GM12878 (cell line): Measurements from ENCODE around the gene OAS1. TPM values are rescaled to one million over a fixed set of nuclear protein-coding genes. Genes with fewer than 3 reads are reported as not detected.

Experiments used
- ATAC-seq: fragments of 200-7000 bp; cut with Tn5 transposase; 3 replicates; pipeline ENCODE4 v1.9.1; 2020; ENCODE audit warnings: mild to moderate bottlenecking, moderate library complexity
- BruUV-seq: library from RNA; stranded (reverse); fragments of 400-500 nt; replicated peaks from 2 replicates; lab custom pipeline; 2021; lab: Mats Ljungman, UMichigan
- CTCF ChIA-PET: fragments of 300-600 bp; sonication (Branson Sonifier 250); formaldehyde crosslinking; extraction: SDS; loops from one replicate; lab custom pipeline; 2021; ENCODE audit warnings: inconsistent platforms; lab: Yijun Ruan, JAX
- POLR2A ChIA-PET: fragments of 350-600 bp; formaldehyde crosslinking; extraction: SDS; loops from one replicate; lab custom pipeline; 2021; ENCODE audit warnings: inconsistent platforms; lab: Charles Lee
- RAD21 ChIA-PET: fragments of 300-600 bp; sonication (Branson Sonifier 250); formaldehyde crosslinking; loops from one replicate; lab custom pipeline; 2023; ENCODE audit warnings: antibody characterized with exemption; ENCODE audit not compliant: unreplicated experiment; lab: Charles Lee
- SMC1A ChIA-PET: fragments of 300-600 bp; sonication (Branson Sonifier 250); formaldehyde crosslinking; loops from one replicate; lab custom pipeline; 2023; ENCODE audit not compliant: unreplicated experiment, uncharacterized antibody; lab: Charles Lee
- DNase-seq: peaks from one replicate; pipeline ENCODE4 v3.0.0-alpha.2; 2011; ENCODE audit warnings: low read depth, low spot score
- FAIRE-seq: peaks from 3 replicates; lab custom pipeline; 2011; peaks lifted over from hg19 to GRCh38; lab: Jason Lieb, UNC
- H2AFZ ChIP-seq: 2 replicates; pipeline ENCODE4 v1.6.0; 2011; ENCODE audit warnings: low read depth, low read length, control low read depth; ENCODE audit not compliant: control insufficient read depth
- H3K27ac ChIP-seq: 2 replicates; pipeline ENCODE4 v1.5.1; 2011; ENCODE audit warnings: control low read depth; ENCODE audit not compliant: control insufficient read depth, insufficient read depth
- H3K27me3 ChIP-seq, 2 experiments: replicated peaks in 1 of 2; 2 replicates each; pipeline versions ENCODE4 v1.6.0 to v1.6.1; 2011; ENCODE audit warnings: low read length in 1 of 2; ENCODE audit not compliant: control insufficient read depth in 2 of 2, insufficient read depth in 2 of 2
- H3K36me3 ChIP-seq, 2 experiments: 2 replicates each; pipeline ENCODE4 v1.5.1; 2011; ENCODE audit warnings: low read length in 1 of 2; ENCODE audit not compliant: control insufficient read depth in 2 of 2, insufficient read depth in 2 of 2
- H3K4me1 ChIP-seq: 2 replicates; pipeline ENCODE4 v1.6.1; 2011; ENCODE audit warnings: mild to moderate bottlenecking, low read length, moderate library complexity, mixed read lengths; ENCODE audit not compliant: control insufficient read depth, insufficient read depth
- H3K4me2 ChIP-seq: 2 replicates; pipeline ENCODE4 v1.6.0; 2011; ENCODE audit warnings: control low read depth; ENCODE audit not compliant: control insufficient read depth, insufficient read depth
- H3K4me3 ChIP-seq: fragments of 200-600 bp; sonication (generic); 2 replicates; pipeline ENCODE4 v1.5.1; 2016
- H3K79me2 ChIP-seq: 2 replicates; pipeline ENCODE4 v1.6.0; 2011; ENCODE audit warnings: low read length; ENCODE audit not compliant: control insufficient read depth, insufficient read depth
- H3K9ac ChIP-seq: 2 replicates; pipeline ENCODE4 v1.8.0; 2011; ENCODE audit warnings: low read length, control low read depth, mixed read lengths; ENCODE audit not compliant: control insufficient read depth, insufficient read depth
- H3K9me3 ChIP-seq: replicated peaks from 3 replicates; pipeline ENCODE4 v1.5.1; 2011; ENCODE audit warnings: mild to moderate bottlenecking, low read length; ENCODE audit not compliant: control insufficient read depth, insufficient read depth
- H4K20me1 ChIP-seq: 2 replicates; pipeline ENCODE4 v1.6.0; 2011; ENCODE audit not compliant: control insufficient read depth, insufficient read depth
- ASH2L ChIP-seq: fragments of 300-600, 200-600 bp; sonication (generic); IDR thresholded peaks from 2 replicates; pipeline ENCODE4 v1.6.1; 2017; ENCODE audit warnings: low read depth, mild to moderate bottlenecking, borderline replicate concordance
- ATF2 ChIP-seq: IDR thresholded peaks from 2 replicates; pipeline ENCODE4 v1.6.1; 2012; ENCODE audit warnings: low read length, inconsistent platforms
- E2F4 ChIP-seq: IDR thresholded peaks from 2 replicates; pipeline ENCODE4 v1.6.1; 2012; ENCODE audit warnings: low read depth, low read length, improper control_type of control experiment
- FOS ChIP-seq: IDR thresholded peaks from 3 replicates; pipeline ENCODE4 v1.6.1; 2011; ENCODE audit warnings: borderline replicate concordance; ENCODE audit not compliant: insufficient read length; ENCODE audit errors: extremely low read depth
- HDGF ChIP-seq: fragments of 450-650 bp; IDR thresholded peaks from 2 replicates; pipeline ENCODE4 v1.6.1; 2016; ENCODE audit warnings: antibody characterized with exemption
- JUND ChIP-seq: IDR thresholded peaks from 2 replicates; pipeline ENCODE4 v1.6.1; 2012; ENCODE audit warnings: low read depth, mild to moderate bottlenecking, low read length, improper control_type of control experiment, moderate library complexity
- MLLT1 ChIP-seq: fragments of 450-650 bp; IDR thresholded peaks from 2 replicates; pipeline ENCODE4 v1.6.1; 2016; ENCODE audit warnings: mild to moderate bottlenecking
- PRDM15 ChIP-seq: fragments of 450-650 bp; formaldehyde crosslinking; IDR thresholded peaks from 2 replicates; pipeline ENCODE4 v1.4.0; 2020; ENCODE audit warnings: mild to moderate bottlenecking, moderate library complexity
- SPI1 ChIP-seq: IDR thresholded peaks from 2 replicates; pipeline ENCODE4 v1.6.1; 2011; ENCODE audit warnings: low read depth, mild to moderate bottlenecking, low read length, moderate library complexity, borderline replicate concordance; ENCODE audit not compliant: insufficient read depth
- SREBF2 ChIP-seq: IDR thresholded peaks from 2 replicates; pipeline ENCODE4 v1.6.1; 2012; ENCODE audit warnings: mild to moderate bottlenecking, low read length
- ZNF274 ChIP-seq: IDR thresholded peaks from one replicate; pipeline ENCODE4 v1.8.0; 2011; ENCODE audit not compliant: insufficient read length, insufficient read depth
- WGBS: methylation state at CpG from one replicate; pipeline ENCODE4 v1.1.6; 2016; ENCODE audit warnings: low lambda C conversion rate; ENCODE audit not compliant: insufficient replicate concordance, insufficient coverage; ENCODE audit errors: missing lambda C conversion rate; 5-methylcytosine and 5-hydroxymethylcytosine counted together
- in situ Hi-C: fragments of 300-500 bp; cut with MboI; formaldehyde crosslinking; loops from 9 replicates; pipeline ENCODE4 v1.14.3; 2018; ENCODE audit warnings: mixed read lengths
- intact Hi-C: fragments of 100-400 bp; cut with micrococcal nuclease; formaldehyde crosslinking; loops from one replicate; pipeline ENCODE4 v1.14.2; 2022; ENCODE audit not compliant: unreplicated experiment
- polyA plus RNA-seq, 11 experiments: library from polyadenylated mRNA; depleted of rRNA in 4 of 11; unstranded in 6 of 11; stranded (reverse) in 5 of 11; fragments of >200 nt; fragmentation: Nextera tagmentation in 4 of 11; fragmentation: Illumina TruSeq in 1 of 11; extraction: Ambion mirVana in 4 of 11; extraction: Trizol in 1 of 11; gene quantifications; 1 replicate in 1 of 11; 2 replicates in 10 of 11; pipeline versions ENCODE4 v1.2.1 to v1.2.3, GENCODE V29; 2011 to 2016; ENCODE audit warnings: inconsistent platforms in 2 of 11, missing spikeins in 2 of 11, low read depth in 1 of 11
- total RNA-seq, 4 experiments: library from RNA; depleted of rRNA in 3 of 4; stranded (reverse); fragments of >200 nt in 3 of 4; fragmentation: Illumina TruSeq in 1 of 4; extraction: Trizol in 1 of 4; gene quantifications; 2 replicates each; pipeline versions ENCODE4 v1.2.1 to v1.2.3, GENCODE V29; 2013 to 2021

OAS1 gene
- total and polyA plus RNA-seq, 10 of the 15 experiments (the other 5 are each of a cell fraction or from before 2014, with no cell fraction given): 44.7 to 287 (median 64.3) TPM

- TF ChIP-seq E2F4 (no peak), ZNF274 (no peak), MLLT1 (no peak), FOS (no peak), HDGF (no peak), ATF2 (no peak), SREBF2 (no peak), ASH2L (no peak)
- TF ChIP-seq, all 136 proteins: peak for 0
Measured at GRCh38 chr12:112869778-112870177, 37.0 kb upstream of the OAS1 start (continued).

GRCh38 chr12:112870267-112870980, 36.3 kb upstream of the OAS1 start:
- no TSS peak for BruUV-seq
- ChIA-PET SMC1A (no interaction called here), RAD21 (no interaction called here), POLR2A (no interaction called here), CTCF (no interaction called here)
- intact Hi-C loops (no loop called here), in situ Hi-C loops (no loop called here)
- DNase-seq (no peak), ATAC-seq (no peak), FAIRE-seq (no peak)
- H3K9me3 ChIP-seq: no peaks in the 10 kb centered on the region
- 21% methylated on average over 8 of the region's 8 CpGs for WGBS
- peaks cover 0 to 3% of the 10 kb centered on the region in 2 experiments; a peak in 2 of 4 replicates for H3K27me3 ChIP-seq
- no peaks in the 10 kb centered on the region for H3K36me3 ChIP-seq
- H3K4me1 ChIP-seq: no peaks in the 10 kb centered on the region
- TF ChIP-seq PRDM15 (CRISPR knock-in tag) (no peak), JUND (no peak), SPI1 (peak; percentile 60; the same call in 1 of the 2 replicates)
- H3K27ac ChIP-seq: no peak overlapping the region
- H3K4me3 ChIP-seq: no peak overlapping the region
- no peaks in the 10 kb centered on the region for H4K20me1 ChIP-seq
- H3K9ac ChIP-seq: no peak overlapping the region
- H3K4me2 ChIP-seq: no peak overlapping the region
- H3K79me2 ChIP-seq: no peaks in the 10 kb centered on the region
- H2AFZ ChIP-seq: no peak overlapping the region
